PC-9 (cell line): ENCODE data around the gene TARM1. TPM values are rescaled to one million over a fixed set of nuclear protein-coding genes. Genes with fewer than 3 reads are reported as not detected.
A peak's percentile ranks its signal among the peaks of the same experiment; 100 is the strongest.

Source experiments
- BruUV-seq: library from RNA; stranded (reverse); fragments of 400-500 nt; replicated peaks from 2 replicates; lab custom pipeline; 2021; lab: Mats Ljungman, UMichigan
- CTCF ChIA-PET: fragments of 300-600 bp; sonication (Branson Sonifier 250); formaldehyde crosslinking; loops from one replicate; lab custom pipeline; 2022; ENCODE audit warnings: antibody characterized with exemption; lab: Charles Lee
- POLR2A ChIA-PET: fragments of 300-600 bp; sonication (Branson Sonifier 250); formaldehyde crosslinking; loops from one replicate; lab custom pipeline; 2022; ENCODE audit warnings: antibody characterized with exemption; ENCODE audit not compliant: unreplicated experiment; lab: Charles Lee
- DNase-seq, 2 experiments: peaks; one replicate each; pipeline versions ENCODE4 v3.0.0 to v3.0.0-alpha.2; 2015 to 2022; ENCODE audit warnings: mixed read lengths in 1 of 2
- H2AFZ ChIP-seq: fragments of 200-600 bp; sonication (generic); 2 replicates; pipeline ENCODE4 v1.8.1; 2017; ENCODE audit warnings: antibody characterized with exemption
- H3F3A ChIP-seq: fragments of 200-600 bp; sonication (generic); 2 replicates; pipeline ENCODE4 v1.8.1; 2017; ENCODE audit warnings: antibody characterized with exemption, mild to moderate bottlenecking, low read depth; ENCODE audit not compliant: insufficient read depth
- H3K27ac ChIP-seq: fragments of 200-600 bp; sonication (generic); 2 replicates; pipeline ENCODE4 v1.6.1; 2016; ENCODE audit warnings: mixed run types
- H3K27me3 ChIP-seq: fragments of 200-600 bp; sonication (generic); 2 replicates; pipeline ENCODE4 v1.6.1; 2016; ENCODE audit warnings: low read depth, mixed run types; ENCODE audit not compliant: insufficient read depth
- H3K36me3 ChIP-seq: fragments of 200-600 bp; sonication (generic); 2 replicates; pipeline ENCODE4 v1.6.1; 2016; ENCODE audit warnings: low read depth, mixed run types
- H3K4me1 ChIP-seq: fragments of 200-600 bp; sonication (generic); replicated peaks from 2 replicates; pipeline ENCODE4 v1.6.1; 2016; ENCODE audit warnings: mixed run types; ENCODE audit not compliant: insufficient read depth
- H3K4me2 ChIP-seq: fragments of 200-600 bp; sonication (generic); 2 replicates; pipeline ENCODE4 v1.6.1; 2017; ENCODE audit warnings: mixed run types
- H3K4me3 ChIP-seq: fragments of 200-600 bp; sonication (generic); 2 replicates; pipeline ENCODE4 v1.6.1; 2016; ENCODE audit warnings: mixed run types
- H3K79me2 ChIP-seq: fragments of 200-600 bp; sonication (generic); 2 replicates; pipeline ENCODE4 v1.6.1; 2017; ENCODE audit warnings: low read depth, mixed run types
- H3K9me2 ChIP-seq: fragments of 200-600 bp; sonication (generic); 2 replicates; pipeline ENCODE4 v1.8.1; 2017; ENCODE audit warnings: mild to moderate bottlenecking; ENCODE audit not compliant: insufficient read depth
- H3K9me3 ChIP-seq: fragments of 200-600 bp; sonication (generic); 2 replicates; pipeline ENCODE4 v1.8.1; 2016; ENCODE audit warnings: low read depth; ENCODE audit not compliant: insufficient read depth
- H4K20me1 ChIP-seq: fragments of 200-600 bp; sonication (generic); 2 replicates; pipeline ENCODE4 v1.8.1; 2017; ENCODE audit not compliant: insufficient read depth
- CTCF ChIP-seq: fragments of 200-600 bp; sonication (generic); conservative IDR thresholded peaks from 2 replicates; pipeline ENCODE4 v1.6.1; 2017; ENCODE audit warnings: mixed run types, antibody characterized with exemption, mild to moderate bottlenecking, moderate library complexity
- EZH2 ChIP-seq: fragments of 200-600 bp; sonication (generic); IDR thresholded peaks from 2 replicates; pipeline ENCODE4 v1.8.0; 2017; ENCODE audit warnings: antibody characterized with exemption, low read depth
- intact Hi-C: fragments of 100-400 bp; cut with micrococcal nuclease; formaldehyde crosslinking; loops from one replicate; pipeline ENCODE4 v1.10.0; 2022; ENCODE audit not compliant: unreplicated experiment
- total RNA-seq: library from RNA; stranded (reverse); gene quantifications from 2 replicates; pipeline ENCODE4 v1.2.3, GENCODE V29; 2021

The TARM1 gene
- total RNA-seq, 1 experiment from 2014 or later: not detected

- TF ChIP-seq CTCF: no peak
- no peak for TF ChIP-seq EZH2
- no peaks in the 10 kb centered on the region for H3K9me2 ChIP-seq
- DNase-seq: no peak
- H3K4me3 ChIP-seq: peak overlapping the region; percentile 51; the same call in 1 of the 2 replicates
- H2AFZ ChIP-seq: peak overlapping the region; percentile 69; the same call in 1 of the 2 replicates
- peaks cover 13% of the 10 kb centered on the region for H3F3A ChIP-seq
- no peaks in the 10 kb centered on the region for H3K9me3 ChIP-seq
- intact Hi-C loops: no loop called here
- H3K4me2 ChIP-seq: peak overlapping the region; percentile 83
- no TSS peak for BruUV-seq
- POLR2A ChIA-PET: interaction anchor here (0.5 kb wide), 1 partner anchor 60 kb away, joined by 7 read pairs; no protein-coding TSS in a partner anchor
- CTCF ChIA-PET: interaction anchor here (0.6 to 0.7 kb wide), 3 partner anchors 104 to 302 kb away, joined by 4 read pairs; no protein-coding TSS in a partner anchor
- H3K79me2 ChIP-seq: no peaks in the 10 kb centered on the region
- H3K27ac ChIP-seq: no peak overlapping the region
- H3K36me3 ChIP-seq: no peaks in the 10 kb centered on the region
- no peaks in the 10 kb centered on the region for H4K20me1 ChIP-seq
- no peaks in the 10 kb centered on the region for H3K4me1 ChIP-seq
- H3K27me3 ChIP-seq: peaks cover 36% of the 10 kb centered on the region
Observed at GRCh38 chr19:54095136-54095858, 14.1 kb upstream of the TARM1 start.

- no peaks in the 10 kb centered on the region for H3K79me2 ChIP-seq
Observed at GRCh38 chr19:54094426-54095000, 13.3 kb upstream of the TARM1 start.

More at GRCh38 chr19:54094426-54095000, 13.3 kb upstream of the TARM1 start:
- Histone ChIP-seq H3K9me2 (no peaks in the 10 kb centered on the region), H3K4me3 (no peak overlapping the region), H3F3A (peaks cover 7% of the 10 kb centered on the region), H3K4me2 (no peak overlapping the region), H3K4me1 (no peaks in the 10 kb centered on the region), H3K27ac (no peak overlapping the region), H3K36me3 (no peaks in the 10 kb centered on the region), H3K9me3 (no peaks in the 10 kb centered on the region), H4K20me1 (no peaks in the 10 kb centered on the region), H2AFZ (no peak overlapping the region), H3K27me3 (peaks cover 36% of the 10 kb centered on the region)
- ChIA-PET POLR2A (no interaction called here), CTCF (interaction anchor here (0.6 kb wide), 1 partner anchor 248 kb away, joined by 4 read pairs; no protein-coding TSS in a partner anchor)
- intact Hi-C loops: no loop called here
- BruUV-seq: no TSS peak
- DNase-seq: no peak
- no peak for TF ChIP-seq CTCF
- no peak for TF ChIP-seq EZH2
